Measurements from ENCODE around the gene ZNF865. TPM values are rescaled to one million over a fixed set of nuclear protein-coding genes. Genes with fewer than 3 reads are reported as not detected.

ZNF865 gene
- total RNA-seq, 1 donor from 2014 or later: 17.4 TPM

DNA sequence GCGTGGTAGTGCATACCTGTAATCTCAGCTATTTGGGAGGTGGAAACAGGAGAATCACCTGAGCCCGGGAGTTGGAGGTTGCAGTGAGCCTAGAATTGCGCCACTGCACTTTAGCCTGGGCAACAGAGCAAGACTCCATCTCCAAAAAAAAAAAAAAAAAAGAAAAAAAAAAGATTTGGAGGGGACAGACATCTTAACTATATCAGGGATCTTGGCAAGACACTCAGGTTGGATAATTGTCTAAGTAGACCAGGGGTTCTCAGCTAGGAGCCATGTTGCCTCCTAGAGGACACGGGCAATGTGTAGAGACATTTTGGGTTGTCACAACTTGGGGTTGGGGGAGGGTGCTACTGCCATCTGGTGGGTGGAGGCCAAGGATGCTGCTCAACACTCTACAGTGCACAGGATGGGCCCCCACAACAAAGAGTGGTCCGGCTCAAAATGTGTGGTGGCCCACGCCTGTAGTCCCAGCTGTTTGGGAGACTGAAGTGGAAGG is 33.5 kb downstream of the ZNF865 start:
- intact Hi-C loops (cut with DNase I): loop anchor here (10.0 kb wide), 1 partner anchor 494 kb away; the partner anchor contains the start of gene TNNT1
- no peak for ATAC-seq (ENCODE audit: poor library complexity)
- peak; percentile 46 for DNase-seq

- peak; percentile 80 for DNase-seq
- ATAC-seq (ENCODE audit: poor library complexity): peak; percentile 12
- intact Hi-C loops (cut with DNase I): no loop called here
These were observed 34.7 kb downstream of the ZNF865 start for GRCh38 chr19:55640043-55640576.

DNA sequence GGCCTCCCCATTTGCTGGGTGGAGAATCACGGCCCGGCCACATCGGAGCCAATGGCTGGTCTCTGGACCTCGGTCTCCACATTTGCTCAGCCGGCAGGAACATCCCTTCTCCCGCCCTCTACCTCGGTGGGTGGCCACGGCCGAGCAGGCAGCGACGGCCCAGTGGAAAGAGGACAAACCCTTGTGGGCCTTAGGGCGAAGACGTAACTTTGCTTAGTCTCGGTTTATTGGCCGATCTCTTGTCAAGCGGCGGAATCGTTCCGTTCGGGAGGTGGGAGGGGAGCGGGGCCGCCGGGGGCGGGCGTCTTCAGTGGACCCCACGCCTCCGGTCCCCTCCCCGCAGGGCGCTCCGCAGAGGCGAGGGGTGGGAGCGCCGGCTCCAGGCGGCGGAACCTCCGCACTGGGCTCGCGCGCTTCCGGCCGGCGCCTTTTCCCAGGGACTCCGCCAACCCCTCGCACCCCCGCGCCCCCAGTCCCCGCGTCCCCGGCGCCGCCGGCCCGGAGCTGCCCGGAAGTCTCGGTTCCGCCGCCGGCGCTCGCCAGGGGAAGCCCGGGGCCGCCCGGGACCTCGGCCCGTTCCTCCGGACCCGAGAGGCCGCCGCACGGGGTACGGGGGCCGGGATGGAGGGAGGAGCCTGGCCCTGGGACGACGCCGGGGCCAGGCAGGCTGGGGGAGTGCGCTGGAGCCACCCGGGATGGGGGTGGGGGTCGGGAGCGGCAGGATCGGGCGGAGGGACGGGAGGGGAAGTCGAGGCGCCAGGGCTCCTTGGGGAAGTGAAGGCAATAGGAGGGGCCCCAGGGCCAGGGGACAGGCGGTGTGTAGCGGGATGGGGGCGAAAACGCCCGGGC is 35.4 kb downstream of the ZNF865 start, which contains the start of gene ZNF580:
TSS of gene ZNF580 (plus strand) at position 426 of the 849 bp plus-strand sequence. CDS start 1,507 bp downstream, outside the sequence.
- DNase-seq (peak; percentile 80), ATAC-seq (ENCODE audit: poor library complexity) (peak; percentile 79)
- intact Hi-C loops (cut with DNase I): no loop called here

DNA sequence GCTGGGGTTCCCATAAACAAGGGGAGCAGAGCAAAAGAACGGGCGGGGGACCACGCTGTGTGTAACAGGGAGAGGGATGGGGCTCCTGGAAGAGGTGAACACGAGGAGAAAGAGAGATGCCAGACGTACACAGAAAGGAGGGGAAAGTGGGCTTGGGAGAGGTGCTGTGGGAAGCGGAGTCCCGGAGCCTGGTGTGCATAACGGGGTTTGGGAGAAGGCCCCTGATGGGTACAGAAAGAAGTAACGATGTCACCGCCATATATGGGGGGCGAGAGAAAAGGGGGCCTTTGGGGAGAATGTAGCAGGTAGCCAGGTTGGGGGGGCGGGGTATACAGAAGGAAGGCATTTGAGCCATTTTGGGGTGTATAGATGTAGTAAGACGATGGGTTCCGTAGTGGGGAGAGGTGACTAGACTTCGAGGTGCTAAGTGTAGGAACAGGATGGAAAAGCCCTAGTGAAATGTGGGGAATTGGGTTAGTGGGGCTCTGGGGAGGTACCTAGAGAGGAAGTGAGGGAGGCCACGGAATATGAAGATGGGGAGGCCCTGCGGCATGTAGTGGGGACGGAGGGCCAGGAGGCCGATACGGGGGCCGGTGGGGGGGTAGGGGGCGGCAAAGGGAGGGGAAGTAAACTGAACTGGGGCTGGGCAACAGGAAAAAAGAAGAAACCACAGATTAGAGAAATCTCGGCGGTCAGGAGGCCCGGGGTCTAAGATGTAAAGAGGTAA is 36.1 kb downstream of the ZNF865 start:
- DNase-seq (no peak), ATAC-seq (ENCODE audit: poor library complexity) (no peak)
- intact Hi-C loops (cut with DNase I): no loop called here

- peak; percentile 47 for DNase-seq
- intact Hi-C loops (cut with DNase I): no loop called here
- ATAC-seq (ENCODE audit: poor library complexity): peak; percentile 2
These were observed 36.9 kb downstream of the ZNF865 start for GRCh38 chr19:55642153-55643002.

- DNase-seq (peak; percentile 84), ATAC-seq (ENCODE audit: poor library complexity) (peak; percentile 53)
- intact Hi-C loops (cut with DNase I): no loop called here
These were observed 37.8 kb downstream of the ZNF865 start, which contains the start of gene ZNF581 for GRCh38 chr19:55643003-55643886. Gene ZNF581, plus strand, starts transcription at chr19:55643649. Its CDS starts 923 bp downstream, at chr19:55644572.

GRCh38 chr19:55643887-55644176 is 38.4 kb downstream of the ZNF865 start:
- DNase-seq (no peak), ATAC-seq (ENCODE audit: poor library complexity) (no peak)
- intact Hi-C loops (cut with DNase I): no loop called here

- DNase-seq (peak; percentile 39), ATAC-seq (ENCODE audit: poor library complexity) (no peak)
- intact Hi-C loops (cut with DNase I): no loop called here
These were observed 38.9 kb downstream of the ZNF865 start for GRCh38 chr19:55644191-55644833.

DNA sequence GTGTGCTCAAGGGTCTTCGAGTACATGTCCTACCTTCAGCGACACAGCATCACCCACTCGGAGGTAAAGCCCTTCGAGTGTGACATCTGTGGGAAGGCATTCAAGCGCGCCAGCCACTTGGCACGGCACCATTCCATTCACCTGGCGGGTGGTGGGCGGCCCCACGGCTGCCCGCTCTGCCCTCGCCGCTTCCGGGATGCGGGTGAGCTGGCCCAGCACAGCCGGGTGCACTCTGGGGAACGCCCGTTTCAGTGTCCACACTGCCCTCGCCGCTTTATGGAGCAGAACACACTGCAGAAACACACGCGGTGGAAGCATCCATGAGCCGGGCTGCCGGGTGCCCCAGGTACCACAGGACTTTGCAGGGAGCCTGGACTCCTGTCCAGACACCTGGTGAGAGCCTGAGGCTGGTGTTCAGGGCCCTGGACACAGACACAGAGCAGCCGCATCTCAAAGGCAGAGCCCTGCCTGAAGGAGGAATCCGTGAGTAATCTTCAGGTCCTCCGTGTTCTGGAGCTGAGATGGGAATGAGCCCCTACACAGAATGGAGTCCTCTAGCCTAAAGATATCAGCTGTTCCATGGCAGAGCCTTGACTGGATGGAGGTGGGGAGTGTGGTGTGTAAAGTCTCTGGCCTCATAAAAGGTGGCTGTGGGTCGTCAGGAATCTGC is 39.5 kb downstream of the ZNF865 start:
- no peak for ATAC-seq (ENCODE audit: poor library complexity)
- intact Hi-C loops (cut with DNase I): no loop called here
- DNase-seq: peak; percentile 36

- intact Hi-C loops (cut with DNase I): no loop called here
- DNase-seq (no peak), ATAC-seq (ENCODE audit: poor library complexity) (no peak)
These were observed 40.0 kb downstream of the ZNF865 start for GRCh38 chr19:55645512-55645881.

DNA sequence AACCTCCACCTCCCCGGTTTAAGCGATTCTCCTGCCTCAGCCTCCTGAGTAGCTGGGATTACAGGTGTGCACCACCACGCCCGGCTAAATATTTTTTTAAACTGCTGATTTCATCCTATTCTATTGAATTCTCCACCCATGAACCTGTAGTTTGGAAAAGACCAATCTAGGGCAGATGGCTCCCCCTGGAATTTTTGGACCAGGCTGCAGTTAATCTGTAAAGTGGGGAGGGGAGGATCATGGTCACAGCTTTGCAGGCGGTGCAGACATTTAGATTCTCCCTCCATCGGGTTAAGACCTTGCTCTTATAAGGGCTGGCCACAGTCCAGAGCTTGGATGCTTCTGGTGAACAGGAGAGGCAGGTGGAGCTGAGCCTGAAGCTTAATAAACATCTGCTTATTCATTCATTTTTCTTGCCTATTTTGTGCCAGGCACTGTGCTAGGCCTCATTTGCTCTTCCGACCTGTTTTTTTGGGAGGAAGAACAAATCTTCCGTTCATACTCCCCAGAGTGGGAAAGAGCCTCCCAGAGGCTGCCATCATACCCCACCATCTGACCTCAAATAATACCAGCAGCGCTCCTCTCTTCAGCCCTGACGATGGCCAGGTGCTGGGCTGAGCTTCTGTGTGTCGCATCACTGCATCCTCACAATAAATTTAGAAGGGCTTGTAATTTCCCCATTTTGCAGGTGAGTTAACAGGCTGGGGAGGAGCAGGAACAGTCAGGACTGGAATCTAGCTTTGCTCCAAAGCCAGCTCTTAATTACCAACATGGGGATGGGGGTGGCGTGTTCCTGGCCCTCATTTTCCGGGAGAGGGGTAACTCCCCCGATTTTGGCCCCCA is 41.7 kb downstream of the ZNF865 start:
- intact Hi-C loops (cut with DNase I): no loop called here
- DNase-seq: no peak
- no peak for ATAC-seq (ENCODE audit: poor library complexity)

GRCh38 chr19:55647732-55648584 is 42.5 kb downstream of the ZNF865 start, which contains the start of gene CCDC106:
Gene CCDC106, plus strand, starts transcription at chr19:55648212. Its CDS starts 835 bp downstream, at chr19:55649047.
- peak; percentile 80 for DNase-seq
- ATAC-seq (ENCODE audit: poor library complexity): peak; percentile 66
- intact Hi-C loops (cut with DNase I): no loop called here

GRCh38 chr19:55648585-55649267 is 43.3 kb downstream of the ZNF865 start:
- no peak for ATAC-seq (ENCODE audit: poor library complexity)
- intact Hi-C loops (cut with DNase I): no loop called here

More at GRCh38 chr19:55648585-55649267, 43.3 kb downstream of the ZNF865 start:
- peak; percentile 27 for DNase-seq

Data from Right ventricle myocardium superior (tissue), 1 donor.